Measurements from ENCODE around the gene PRND. TPM values are rescaled to one million over a fixed set of nuclear protein-coding genes. Genes with fewer than 3 reads are reported as not detected.

Gene PRND
- total RNA-seq, 1 donor from 2014 or later = not detected

DNA sequence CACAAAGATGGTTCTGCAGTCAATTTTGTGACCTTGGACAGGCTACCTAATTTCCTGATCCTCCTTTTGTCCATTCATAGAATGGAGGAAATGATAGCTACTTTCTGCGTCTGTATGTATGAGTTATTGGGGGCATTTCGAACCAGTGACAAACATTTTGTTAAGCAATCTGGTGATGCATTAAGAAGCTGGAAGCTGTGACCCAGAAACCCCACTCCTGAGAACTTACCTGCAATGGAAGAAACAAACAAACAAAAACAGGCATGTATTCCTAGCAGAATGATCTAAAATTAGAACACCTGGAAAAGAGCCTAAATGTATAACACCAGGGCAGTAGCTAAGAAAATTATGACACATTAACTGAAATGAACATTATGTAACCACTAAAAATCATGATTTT lies 33.4 kb upstream of the PRND start:
- peaks cover 17% of the 10 kb centered on the region for H3K4me1 Mint-ChIP-seq (ENCODE audit: low read depth, unreplicated experiment)
- peaks cover 47% of the 10 kb centered on the region for H4K20me1 ChIP-seq (ENCODE audit: insufficient read depth, low read length)
- H3K27ac Mint-ChIP-seq (ENCODE audit: unreplicated experiment) = no peak overlapping the region
- no peak overlapping the region for H3K27ac ChIP-seq (ENCODE audit: low read depth, low read length)
- no peak overlapping the region for H3K4me2 ChIP-seq (ENCODE audit: low read length)
- no peaks in the 10 kb centered on the region for H3K36me3 ChIP-seq (ENCODE audit: insufficient read depth, low read length)
- no peaks in the 10 kb centered on the region for H3K9me3 ChIP-seq (ENCODE audit: insufficient read depth, low read depth, low read length)
- H3K4me3 Mint-ChIP-seq (ENCODE audit: unreplicated experiment) = no peak overlapping the region
- H3K27me3 ChIP-seq (ENCODE audit: insufficient read depth, low read length) = no peaks in the 10 kb centered on the region
- no peak for FAIRE-seq
- peaks cover 61% of the 10 kb centered on the region for H3K79me2 ChIP-seq (ENCODE audit: insufficient read depth, low read length)
- peaks cover 6% of the 10 kb centered on the region for H3K4me1 ChIP-seq (ENCODE audit: insufficient read depth, low read length)
- no peak overlapping the region for H2AFZ ChIP-seq (ENCODE audit: low read depth, low read length)
- H3K36me3 Mint-ChIP-seq (ENCODE audit: low read depth, unreplicated experiment) = no peaks in the 10 kb centered on the region
- peaks cover under 1% of the 10 kb centered on the region for H3K27me3 Mint-ChIP-seq (ENCODE audit: low read depth, unreplicated experiment)
- no peaks in the 10 kb centered on the region for H3K9me3 Mint-ChIP-seq (ENCODE audit: unreplicated experiment)
- no peak overlapping the region for H3K9ac ChIP-seq (ENCODE audit: low read length)
- TF ChIP-seq, protein P1, sequence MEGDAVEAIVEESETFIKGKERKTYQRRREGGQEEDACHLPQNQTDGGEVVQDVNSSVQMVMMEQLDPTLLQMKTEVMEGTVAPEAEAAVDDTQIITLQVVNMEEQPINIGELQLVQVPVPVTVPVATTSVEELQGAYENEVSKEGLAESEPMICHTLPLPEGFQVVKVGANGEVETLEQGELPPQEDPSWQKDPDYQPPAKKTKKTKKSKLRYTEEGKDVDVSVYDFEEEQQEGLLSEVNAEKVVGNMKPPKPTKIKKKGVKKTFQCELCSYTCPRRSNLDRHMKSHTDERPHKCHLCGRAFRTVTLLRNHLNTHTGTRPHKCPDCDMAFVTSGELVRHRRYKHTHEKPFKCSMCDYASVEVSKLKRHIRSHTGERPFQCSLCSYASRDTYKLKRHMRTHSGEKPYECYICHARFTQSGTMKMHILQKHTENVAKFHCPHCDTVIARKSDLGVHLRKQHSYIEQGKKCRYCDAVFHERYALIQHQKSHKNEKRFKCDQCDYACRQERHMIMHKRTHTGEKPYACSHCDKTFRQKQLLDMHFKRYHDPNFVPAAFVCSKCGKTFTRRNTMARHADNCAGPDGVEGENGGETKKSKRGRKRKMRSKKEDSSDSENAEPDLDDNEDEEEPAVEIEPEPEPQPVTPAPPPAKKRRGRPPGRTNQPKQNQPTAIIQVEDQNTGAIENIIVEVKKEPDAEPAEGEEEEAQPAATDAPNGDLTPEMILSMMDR (IDR thresholded peaks at IDR 0.05; ENCODE audit: insufficient read depth, low read depth, low read length) = no peak
- TF ChIP-seq EZH2 (IDR thresholded peaks at IDR 0.05; ENCODE audit: insufficient read depth, low read length) = no peak
- no peak overlapping the region for H3K4me3 ChIP-seq (ENCODE audit: insufficient read depth, low read depth, low read length)
- DNase-seq (ENCODE audit: low read depth) = no peak

DNA sequence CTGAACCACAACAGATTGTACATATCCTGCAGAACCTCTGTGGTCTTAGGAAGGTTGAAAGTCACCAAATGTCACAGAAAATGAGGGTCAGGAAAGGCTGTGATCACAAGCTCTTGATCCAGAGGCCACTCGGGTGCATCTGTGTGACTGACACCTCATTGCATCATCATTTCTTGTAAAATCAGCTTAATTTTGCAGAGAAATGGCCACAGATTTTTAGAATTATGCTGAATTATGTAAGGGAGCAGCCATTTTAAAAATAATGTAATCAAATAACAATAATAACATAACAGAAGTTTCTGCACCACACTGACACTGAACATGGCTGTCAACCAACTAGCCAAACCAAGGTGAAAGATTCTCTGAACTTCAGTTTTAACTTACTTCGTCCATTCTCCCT lies 32.5 kb upstream of the PRND start:
- Histone ChIP-seq H4K20me1 (ENCODE audit: insufficient read depth, low read length) (peaks cover 51% of the 10 kb centered on the region), H3K79me2 (ENCODE audit: insufficient read depth, low read length) (peaks cover 69% of the 10 kb centered on the region), H2AFZ (ENCODE audit: low read depth, low read length) (no peak overlapping the region), H3K9ac (ENCODE audit: low read length) (no peak overlapping the region), H3K4me1 (ENCODE audit: insufficient read depth, low read length) (peaks cover 6% of the 10 kb centered on the region), H3K4me3 (ENCODE audit: insufficient read depth, low read depth, low read length) (no peak overlapping the region), H3K27me3 (ENCODE audit: insufficient read depth, low read length) (no peaks in the 10 kb centered on the region), H3K9me3 (ENCODE audit: insufficient read depth, low read depth, low read length) (no peaks in the 10 kb centered on the region), H3K4me2 (ENCODE audit: low read length) (no peak overlapping the region), H3K36me3 (ENCODE audit: insufficient read depth, low read length) (no peaks in the 10 kb centered on the region), H3K27ac (ENCODE audit: low read depth, low read length) (no peak overlapping the region)
- no peak overlapping the region for H3K27ac Mint-ChIP-seq (ENCODE audit: unreplicated experiment)
- TF ChIP-seq, protein P1 (IDR thresholded peaks at IDR 0.05; ENCODE audit: insufficient read depth, low read depth, low read length) = no peak
- TF ChIP-seq EZH2 (IDR thresholded peaks at IDR 0.05; ENCODE audit: insufficient read depth, low read length) = no peak
- FAIRE-seq (no peak), DNase-seq (ENCODE audit: low read depth) (no peak)
- no peaks in the 10 kb centered on the region for H3K27me3 Mint-ChIP-seq (ENCODE audit: low read depth, unreplicated experiment)
- H3K36me3 Mint-ChIP-seq (ENCODE audit: low read depth, unreplicated experiment) = no peaks in the 10 kb centered on the region
- no peaks in the 10 kb centered on the region for H3K9me3 Mint-ChIP-seq (ENCODE audit: unreplicated experiment)
- H3K4me3 Mint-ChIP-seq (ENCODE audit: unreplicated experiment) = no peak overlapping the region
- H3K4me1 Mint-ChIP-seq (ENCODE audit: low read depth, unreplicated experiment) = peaks cover 17% of the 10 kb centered on the region

DNA sequence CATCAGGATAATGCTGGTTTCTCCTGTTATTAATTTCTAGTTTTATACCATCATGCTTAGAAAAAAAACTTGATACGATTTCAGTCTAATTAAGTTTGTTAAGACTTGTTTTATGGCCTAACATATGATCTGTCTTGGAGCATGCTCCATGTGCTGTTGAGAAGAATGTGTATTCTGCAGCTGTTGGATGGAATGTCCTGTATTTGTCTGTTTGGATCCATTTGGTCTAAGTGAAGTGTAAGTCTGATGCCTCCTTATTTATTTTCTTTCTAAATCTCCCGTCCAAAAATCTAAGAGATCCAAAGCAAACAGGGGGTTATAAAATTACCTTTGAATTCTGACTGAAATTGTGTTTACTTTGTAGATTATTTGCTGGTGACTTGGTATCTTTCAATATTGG lies 30.0 kb upstream of the PRND start:
- FAIRE-seq = no peak
- Mint-ChIP-seq H3K4me3 (ENCODE audit: unreplicated experiment) (no peak overlapping the region), H3K4me1 (ENCODE audit: low read depth, unreplicated experiment) (peaks cover 10% of the 10 kb centered on the region), H3K27ac (ENCODE audit: unreplicated experiment) (no peak overlapping the region), H3K36me3 (ENCODE audit: low read depth, unreplicated experiment) (peaks cover 2% of the 10 kb centered on the region), H3K27me3 (ENCODE audit: low read depth, unreplicated experiment) (no peaks in the 10 kb centered on the region), H3K9me3 (ENCODE audit: unreplicated experiment) (no peaks in the 10 kb centered on the region)
- Histone ChIP-seq H4K20me1 (ENCODE audit: insufficient read depth, low read length) (peaks cover 73% of the 10 kb centered on the region), H3K9me3 (ENCODE audit: insufficient read depth, low read depth, low read length) (no peaks in the 10 kb centered on the region), H3K9ac (ENCODE audit: low read length) (no peak overlapping the region), H3K4me1 (ENCODE audit: insufficient read depth, low read length) (no peaks in the 10 kb centered on the region), H3K27ac (ENCODE audit: low read depth, low read length) (no peak overlapping the region), H3K4me2 (ENCODE audit: low read length) (no peak overlapping the region), H3K79me2 (ENCODE audit: insufficient read depth, low read length) (peaks cover 92% of the 10 kb centered on the region), H2AFZ (ENCODE audit: low read depth, low read length) (no peak overlapping the region), H3K4me3 (ENCODE audit: insufficient read depth, low read depth, low read length) (no peak overlapping the region), H3K36me3 (ENCODE audit: insufficient read depth, low read length) (no peaks in the 10 kb centered on the region), H3K27me3 (ENCODE audit: insufficient read depth, low read length) (no peaks in the 10 kb centered on the region)
- no peak for DNase-seq (ENCODE audit: low read depth)
- no peak for TF ChIP-seq EZH2 (IDR thresholded peaks at IDR 0.05; ENCODE audit: insufficient read depth, low read length)
- TF ChIP-seq, protein P1 (IDR thresholded peaks at IDR 0.05; ENCODE audit: insufficient read depth, low read depth, low read length) = no peak
